Measurements from ENCODE around the gene KRTAP3-2. TPM values are rescaled to one million over a fixed set of nuclear protein-coding genes. Genes with fewer than 3 reads are reported as not detected.

KRTAP3-2 gene
- total RNA-seq, 2 donors from 2014 or later: not detected

DNA sequence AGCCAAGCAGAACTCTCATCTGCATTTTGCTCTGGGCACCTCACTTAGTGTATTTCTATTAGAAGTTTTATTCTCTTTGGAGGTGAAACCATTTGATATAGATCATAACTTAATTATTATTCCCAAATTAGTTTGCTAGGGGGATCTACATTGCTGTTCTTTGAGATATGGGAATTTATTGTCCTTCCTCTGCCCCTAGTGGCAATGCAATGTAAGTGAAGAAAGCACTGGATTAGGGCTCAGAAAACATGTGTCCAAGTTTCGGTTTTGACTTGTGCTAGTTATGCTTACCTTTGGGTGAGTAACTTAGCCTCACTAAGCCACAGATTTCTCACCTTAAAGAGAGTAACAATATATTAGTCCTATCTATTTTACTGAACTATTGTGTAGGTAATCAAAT lies 35.9 kb downstream of the KRTAP3-2 start:
- Histone ChIP-seq H3K9ac (ENCODE audit: low read depth in 2 of 2, low read length in 2 of 2) (no peak overlapping the region), H3K27ac (no peak overlapping the region), H3K27me3 (no peaks in the 10 kb centered on the region), H3K36me3 (no peaks in the 10 kb centered on the region), H3K9me3 (no peaks in the 10 kb centered on the region), H3K4me3 (no peak overlapping the region), H3K4me1 (no peaks in the 10 kb centered on the region)
- DNase-seq: no peak
- TF ChIP-seq, protein P1, sequence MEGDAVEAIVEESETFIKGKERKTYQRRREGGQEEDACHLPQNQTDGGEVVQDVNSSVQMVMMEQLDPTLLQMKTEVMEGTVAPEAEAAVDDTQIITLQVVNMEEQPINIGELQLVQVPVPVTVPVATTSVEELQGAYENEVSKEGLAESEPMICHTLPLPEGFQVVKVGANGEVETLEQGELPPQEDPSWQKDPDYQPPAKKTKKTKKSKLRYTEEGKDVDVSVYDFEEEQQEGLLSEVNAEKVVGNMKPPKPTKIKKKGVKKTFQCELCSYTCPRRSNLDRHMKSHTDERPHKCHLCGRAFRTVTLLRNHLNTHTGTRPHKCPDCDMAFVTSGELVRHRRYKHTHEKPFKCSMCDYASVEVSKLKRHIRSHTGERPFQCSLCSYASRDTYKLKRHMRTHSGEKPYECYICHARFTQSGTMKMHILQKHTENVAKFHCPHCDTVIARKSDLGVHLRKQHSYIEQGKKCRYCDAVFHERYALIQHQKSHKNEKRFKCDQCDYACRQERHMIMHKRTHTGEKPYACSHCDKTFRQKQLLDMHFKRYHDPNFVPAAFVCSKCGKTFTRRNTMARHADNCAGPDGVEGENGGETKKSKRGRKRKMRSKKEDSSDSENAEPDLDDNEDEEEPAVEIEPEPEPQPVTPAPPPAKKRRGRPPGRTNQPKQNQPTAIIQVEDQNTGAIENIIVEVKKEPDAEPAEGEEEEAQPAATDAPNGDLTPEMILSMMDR (IDR thresholded peaks at IDR 0.05): peak; percentile 65
- intact Hi-C loops (cut with DNase I): no loop called here

DNA sequence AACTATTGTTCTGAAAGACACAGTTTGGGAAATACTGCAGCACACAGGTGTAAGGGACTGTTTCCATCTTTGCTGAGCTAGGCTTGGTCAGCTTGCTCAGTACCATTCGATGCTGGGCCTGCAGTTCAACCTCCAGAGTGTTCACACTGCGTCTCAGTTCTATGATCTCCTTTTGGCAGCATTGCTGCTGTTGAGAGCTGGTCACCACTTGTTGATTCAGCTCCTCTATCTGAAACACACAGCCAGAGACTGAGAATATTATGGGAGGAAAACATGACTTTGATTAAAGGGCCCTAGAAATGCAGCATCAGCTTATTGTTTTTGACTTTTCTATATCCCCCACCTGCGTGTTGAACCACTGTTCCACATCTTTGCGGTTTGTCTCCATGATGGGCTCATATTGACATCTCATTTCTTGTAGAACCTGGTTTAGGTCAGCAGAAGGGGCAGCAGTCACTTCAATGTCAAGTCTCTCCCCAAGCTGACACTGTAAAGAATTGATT lies 37.6 kb downstream of the KRTAP3-2 start:
- intact Hi-C loops (cut with DNase I): no loop called here
- Histone ChIP-seq H3K36me3 (no peaks in the 10 kb centered on the region), H3K4me3 (no peak overlapping the region), H3K9me3 (no peaks in the 10 kb centered on the region), H3K27ac (no peak overlapping the region), H3K9ac (ENCODE audit: low read depth in 2 of 2, low read length in 2 of 2) (no peak overlapping the region), H3K27me3 (no peaks in the 10 kb centered on the region), H3K4me1 (no peaks in the 10 kb centered on the region)
- TF ChIP-seq, protein P1 (IDR thresholded peaks at IDR 0.05): no peak
- no peak for DNase-seq

DNA sequence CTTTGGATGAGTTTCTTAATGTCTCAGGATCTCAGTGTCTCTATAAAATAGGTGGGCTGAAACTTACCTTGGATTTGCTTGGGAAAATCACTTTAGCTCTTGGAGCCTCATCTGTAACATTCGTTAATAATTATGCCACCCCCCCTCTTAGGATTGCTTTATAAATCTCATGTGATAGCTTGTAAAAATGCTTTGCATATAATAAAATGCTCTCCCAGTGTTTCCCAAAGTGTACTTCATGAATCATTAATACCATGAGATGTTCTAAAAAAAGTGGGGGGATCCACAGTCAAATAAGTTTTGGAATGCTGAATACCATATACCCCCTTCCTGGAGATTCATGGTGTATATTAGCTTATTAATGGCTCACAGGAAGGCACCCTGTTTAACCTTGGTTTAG lies 38.1 kb downstream of the KRTAP3-2 start:
- intact Hi-C loops (cut with DNase I): no loop called here
- H3K27ac ChIP-seq: no peak overlapping the region
- H3K4me3 ChIP-seq: no peak overlapping the region
- no peaks in the 10 kb centered on the region for H3K9me3 ChIP-seq
- no peaks in the 10 kb centered on the region for H3K4me1 ChIP-seq
- DNase-seq: no peak
- TF ChIP-seq, protein P1 (IDR thresholded peaks at IDR 0.05): no peak
- H3K9ac ChIP-seq (ENCODE audit: low read depth in 2 of 2, low read length in 2 of 2): no peak overlapping the region
- H3K27me3 ChIP-seq: no peaks in the 10 kb centered on the region
- H3K36me3 ChIP-seq: no peaks in the 10 kb centered on the region

DNA sequence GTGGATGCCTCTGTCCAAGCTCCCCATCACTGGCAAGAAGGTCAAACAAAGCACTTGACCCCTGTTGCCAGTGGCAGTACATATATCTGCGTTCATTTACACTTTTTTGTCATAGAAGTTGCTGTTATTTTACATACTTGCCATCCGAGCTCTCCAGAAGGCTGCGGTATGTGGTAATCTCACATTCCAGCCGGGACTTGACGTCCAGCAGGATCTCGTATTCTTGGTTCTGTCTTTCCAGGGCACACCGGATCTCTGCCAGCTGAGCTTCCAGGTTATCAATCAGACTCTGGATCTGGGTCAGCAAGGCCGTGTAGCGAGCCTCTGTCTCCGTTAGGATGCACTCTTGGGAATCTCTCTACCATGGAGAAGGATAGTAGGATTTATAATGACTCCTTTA lies 39.6 kb downstream of the KRTAP3-2 start:
- Histone ChIP-seq H3K4me1 (no peaks in the 10 kb centered on the region), H3K27ac (no peak overlapping the region), H3K36me3 (no peaks in the 10 kb centered on the region), H3K27me3 (no peaks in the 10 kb centered on the region), H3K4me3 (no peak overlapping the region), H3K9me3 (no peaks in the 10 kb centered on the region), H3K9ac (ENCODE audit: low read depth in 2 of 2, low read length in 2 of 2) (no peak overlapping the region)
- TF ChIP-seq, protein P1 (IDR thresholded peaks at IDR 0.05): no peak
- DNase-seq: no peak
- intact Hi-C loops (cut with DNase I): no loop called here

DNA sequence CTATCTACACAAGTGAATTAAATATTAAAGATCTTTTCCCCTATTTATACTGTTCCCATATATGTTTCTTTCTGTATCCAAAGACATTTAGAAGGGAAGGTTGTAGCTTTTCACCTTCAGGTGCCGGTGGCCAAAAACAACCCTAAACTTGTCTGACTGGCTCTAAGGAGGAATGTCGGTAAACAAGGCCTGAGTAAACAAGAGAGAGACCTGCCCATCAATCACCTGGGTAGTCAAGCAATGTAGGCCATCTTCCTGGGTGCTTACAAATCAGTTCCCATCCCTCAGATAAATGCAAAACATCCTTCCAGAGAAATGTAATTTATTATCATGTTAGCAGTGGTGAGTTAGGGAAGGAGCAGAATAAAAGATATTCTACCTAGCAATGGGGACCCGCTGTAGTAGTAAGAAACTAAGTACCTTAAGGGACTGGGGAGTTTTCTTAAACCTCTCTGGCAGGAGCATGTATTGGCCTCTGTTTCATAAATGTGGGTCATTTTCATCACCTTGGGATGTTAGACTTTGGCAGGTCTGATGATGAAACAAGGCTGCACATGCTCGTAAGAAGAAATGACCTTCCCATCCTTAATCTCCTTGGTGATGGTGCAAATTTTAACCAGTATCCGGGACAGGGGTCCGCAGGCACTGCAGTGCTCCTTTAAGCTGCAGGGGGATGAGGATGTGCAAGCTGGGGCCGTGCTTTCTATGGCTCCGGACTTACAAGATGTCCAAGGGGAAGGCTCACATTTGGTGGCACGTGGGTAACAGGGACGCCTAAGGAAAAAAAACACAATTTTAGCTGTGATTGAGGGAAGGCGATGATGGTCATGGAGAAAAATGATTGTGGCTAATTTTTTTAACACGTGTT lies 41.4 kb downstream of the KRTAP3-2 start:
- DNase-seq: peak; percentile 30
- no peaks in the 10 kb centered on the region for H3K9me3 ChIP-seq
- H3K9ac ChIP-seq (ENCODE audit: low read depth in 2 of 2, low read length in 2 of 2): no peak overlapping the region
- no peaks in the 10 kb centered on the region for H3K4me1 ChIP-seq
- H3K4me3 ChIP-seq: no peak overlapping the region
- no peak overlapping the region for H3K27ac ChIP-seq
- H3K36me3 ChIP-seq: no peaks in the 10 kb centered on the region
- intact Hi-C loops (cut with DNase I): no loop called here
- TF ChIP-seq, protein P1 (IDR thresholded peaks at IDR 0.05): no peak
- H3K27me3 ChIP-seq: no peaks in the 10 kb centered on the region
